LoVo (cell line): ENCODE measurements around the gene PROX2.

ENCODE experiments used
- DNase-seq: peaks from one replicate; pipeline ENCODE4 v3.0.0-alpha.2; 2016; ENCODE audit warnings: low spot score

Gene PROX2

GRCh38 chr14:74875204-74875603, 741 bp downstream of the PROX2 start:
- DNase-seq: no peak

- no peak for DNase-seq
Measured at GRCh38 chr14:74871819-74872218, 4.1 kb downstream of the PROX2 start.

DNA sequence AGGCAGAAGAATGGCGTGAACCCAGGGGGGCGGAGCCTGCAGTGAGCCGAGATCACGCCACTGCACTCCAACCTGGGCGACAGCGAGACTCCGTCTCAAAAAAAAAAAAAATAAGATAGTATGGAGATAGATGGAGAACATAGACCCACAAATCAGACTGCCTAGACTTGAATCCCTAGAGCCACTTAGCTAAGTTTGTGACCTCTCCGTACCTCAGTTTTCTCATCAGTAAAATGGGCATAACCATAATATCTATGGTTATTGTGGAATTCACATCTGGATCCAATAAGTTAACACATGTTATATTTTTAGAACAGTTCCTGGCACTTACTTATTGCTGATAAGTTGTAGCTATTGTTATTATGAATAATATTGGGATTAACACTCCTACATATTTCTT, 7.2 kb downstream of the PROX2 start:
- DNase-seq: no peak

- no peak for DNase-seq
Measured at GRCh38 chr14:74867673-74868072, 8.3 kb downstream of the PROX2 start.

- no peak for DNase-seq
Measured at GRCh38 chr14:74866708-74867389, 9.1 kb downstream of the PROX2 start.

GRCh38 chr14:74865156-74865555, 10.8 kb downstream of the PROX2 start:
- DNase-seq: no peak

GRCh38 chr14:74864198-74864597, 11.7 kb downstream of the PROX2 start:
- DNase-seq: no peak

DNA sequence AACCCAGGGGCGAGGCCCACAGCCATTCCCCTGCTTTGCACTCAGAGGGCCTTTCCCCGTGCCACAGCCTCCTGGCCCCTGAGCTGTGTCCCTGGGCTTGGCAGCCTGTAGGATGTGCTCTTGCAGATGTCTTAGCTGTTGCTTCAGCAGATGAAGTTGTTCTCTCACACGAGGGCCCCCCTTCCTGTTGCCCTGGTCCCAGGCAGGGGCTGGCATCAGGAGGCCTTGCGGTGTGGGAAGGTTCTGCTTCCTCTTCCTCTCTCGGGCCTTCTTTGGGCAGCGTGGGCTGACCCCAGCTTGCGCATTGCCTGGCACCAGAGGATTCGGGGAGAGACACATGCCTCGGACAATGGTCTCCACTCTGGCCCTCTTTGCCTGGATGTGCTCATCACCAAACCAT, 12.7 kb downstream of the PROX2 start:
- no peak for DNase-seq

- no peak for DNase-seq
Measured at GRCh38 chr14:74861734-74862090, 14.2 kb downstream of the PROX2 start.

DNA sequence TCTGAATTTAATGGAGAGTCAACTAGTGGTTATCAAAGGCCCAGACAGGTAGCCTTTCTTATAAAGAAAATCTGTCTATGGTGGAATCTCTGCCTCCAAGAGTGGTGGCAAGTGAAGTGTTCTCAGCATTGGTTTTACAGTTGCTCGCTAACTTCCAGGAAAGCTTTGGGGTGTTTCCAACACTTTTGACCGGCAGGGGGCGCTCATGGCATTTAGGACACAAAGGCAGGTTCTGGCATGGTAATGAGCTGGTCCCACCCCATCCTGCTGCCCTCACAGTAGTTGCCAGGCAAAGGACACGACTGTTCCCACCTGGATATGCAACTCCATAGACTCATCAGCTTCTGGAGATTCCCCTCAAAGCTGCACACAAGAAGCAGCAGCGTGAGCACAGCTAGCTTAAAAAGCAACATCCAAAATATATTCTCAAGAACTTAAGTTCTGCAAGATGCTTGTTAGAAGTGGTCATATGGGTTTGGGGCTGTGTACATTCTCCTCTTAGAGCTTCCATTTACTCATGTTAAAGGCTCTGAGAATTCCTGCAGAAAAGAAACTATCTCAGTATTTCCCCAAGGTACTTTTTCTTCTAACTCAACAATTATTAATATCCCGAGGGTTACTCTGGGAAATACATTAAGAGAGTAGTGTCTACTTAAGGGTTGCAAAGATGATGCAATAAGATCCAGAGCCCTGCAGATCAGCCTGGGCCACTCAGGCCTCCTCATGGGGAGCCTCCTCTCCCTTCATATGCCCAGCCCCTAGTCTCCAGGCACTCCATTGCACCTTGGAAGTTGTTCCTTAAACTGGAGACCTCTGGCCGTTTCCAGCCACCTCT, 14.8 kb downstream of the PROX2 start:
- peak; percentile 80 for DNase-seq

GRCh38 chr14:74859757-74860552, 16.0 kb downstream of the PROX2 start:
- no peak for DNase-seq

DNA sequence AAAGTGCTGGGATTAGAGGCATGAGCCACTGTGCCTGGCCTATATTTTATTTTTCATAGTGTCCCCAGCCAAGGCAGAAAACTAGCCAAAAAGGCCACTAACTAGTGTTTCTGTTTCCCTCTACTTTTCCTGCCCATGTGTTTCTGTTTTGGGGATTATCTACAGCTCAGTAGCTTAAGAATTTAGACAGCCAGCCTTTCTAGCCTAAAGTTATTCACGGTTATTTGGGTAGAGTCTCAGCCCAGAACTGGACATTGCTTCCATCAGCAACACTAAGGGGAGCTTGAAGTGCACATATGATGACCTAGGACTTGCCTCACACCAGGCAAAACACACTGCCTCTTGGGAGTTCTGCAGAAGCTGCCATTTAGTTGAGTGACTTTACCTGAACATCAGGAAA, 17.9 kb downstream of the PROX2 start:
- DNase-seq: no peak

- no peak for DNase-seq
Measured at GRCh38 chr14:74856366-74856765, 19.6 kb downstream of the PROX2 start.

DNA sequence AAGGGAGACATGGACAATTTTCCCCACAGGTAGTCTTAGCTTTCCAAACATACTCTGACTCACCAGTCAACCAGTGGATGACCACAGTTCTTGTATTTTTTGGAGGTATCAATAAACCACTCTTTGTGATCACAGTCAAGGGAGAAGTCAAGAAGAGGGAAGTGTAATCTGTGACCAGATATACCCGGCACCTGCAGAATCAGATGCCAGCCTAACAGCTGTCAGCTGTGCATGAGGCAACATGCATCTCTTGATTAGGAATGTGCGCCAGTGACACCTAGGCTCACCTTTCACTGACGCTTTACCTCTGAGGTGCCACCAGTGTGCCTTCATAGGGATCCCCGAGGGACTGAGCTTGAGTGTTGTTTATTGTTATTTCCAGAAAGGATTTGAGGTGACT, 20.0 kb downstream of the PROX2 start:
- DNase-seq: no peak

- DNase-seq: no peak
Measured at GRCh38 chr14:74855021-74855420, 20.9 kb downstream of the PROX2 start.

DNA sequence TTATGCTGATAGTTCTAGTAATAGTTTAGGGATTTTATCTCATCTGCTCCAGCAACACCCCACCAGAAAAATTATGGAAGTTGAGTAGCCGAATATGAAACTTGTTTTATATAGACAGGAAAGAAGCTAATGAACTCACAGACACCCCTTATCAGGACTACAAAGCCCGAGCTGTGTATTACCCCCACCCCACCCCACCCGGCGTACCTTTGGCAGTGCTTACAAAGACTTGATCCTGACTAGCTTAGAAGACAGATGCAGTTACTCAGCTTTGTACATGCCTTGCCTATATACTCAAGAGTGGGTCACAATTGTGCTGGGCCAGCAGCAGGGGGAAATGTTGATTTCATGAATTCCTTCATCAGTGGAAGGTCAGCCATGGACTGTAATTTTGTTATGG, 22.4 kb downstream of the PROX2 start:
- DNase-seq: no peak

DNA sequence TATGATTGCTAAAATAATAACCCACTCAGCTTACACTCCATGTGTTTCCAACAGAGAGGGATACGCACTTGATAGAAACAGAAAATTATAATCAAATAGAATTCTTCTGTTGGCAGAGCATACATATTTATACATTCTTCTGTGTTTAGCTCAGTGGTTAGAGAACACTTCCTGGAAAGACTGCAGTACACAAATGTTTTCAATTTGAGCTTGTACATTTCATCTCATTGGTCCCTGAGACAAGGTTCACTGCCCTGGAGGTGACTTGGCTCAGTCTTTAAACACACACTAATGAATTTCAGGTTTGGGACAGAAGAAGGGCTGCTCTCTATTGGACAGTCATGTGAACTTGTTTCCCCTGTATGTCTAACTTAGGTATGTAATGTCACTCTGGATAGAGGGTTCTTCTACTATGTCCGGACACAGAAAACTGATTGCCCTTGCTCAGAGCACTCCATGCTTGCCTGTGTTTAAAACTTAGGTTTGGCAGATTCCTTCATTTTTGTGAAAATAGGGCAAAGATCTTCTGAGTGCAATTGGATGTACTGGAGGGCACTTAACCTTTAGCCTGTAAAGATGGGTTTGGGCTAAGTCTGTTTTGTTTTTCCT, 22.9 kb downstream of the PROX2 start:
- no peak for DNase-seq

GRCh38 chr14:74848768-74849167, 27.2 kb downstream of the PROX2 start:
- no peak for DNase-seq

GRCh38 chr14:74846968-74847665, 28.8 kb downstream of the PROX2 start:
- DNase-seq: no peak

DNA sequence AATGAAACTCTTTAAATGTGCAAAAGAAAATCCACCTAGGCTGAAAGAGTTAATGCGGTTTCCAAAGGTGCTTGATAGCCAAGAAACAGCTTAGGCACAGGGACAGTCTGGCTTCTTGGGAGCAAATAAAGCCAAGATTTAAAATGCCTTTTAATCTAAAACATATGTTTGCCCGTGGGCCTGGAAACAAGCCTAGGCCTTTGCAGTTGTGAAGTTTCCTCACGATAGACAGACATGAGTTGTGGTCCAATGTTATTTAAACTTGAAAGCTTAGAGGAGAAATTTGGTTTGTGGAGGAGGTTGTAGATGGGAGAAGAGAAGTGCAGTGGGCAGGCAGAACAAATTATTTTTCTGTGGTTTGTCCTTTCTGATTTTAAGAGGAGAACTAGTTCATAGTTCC, 29.8 kb downstream of the PROX2 start:
- no peak for DNase-seq

DNA sequence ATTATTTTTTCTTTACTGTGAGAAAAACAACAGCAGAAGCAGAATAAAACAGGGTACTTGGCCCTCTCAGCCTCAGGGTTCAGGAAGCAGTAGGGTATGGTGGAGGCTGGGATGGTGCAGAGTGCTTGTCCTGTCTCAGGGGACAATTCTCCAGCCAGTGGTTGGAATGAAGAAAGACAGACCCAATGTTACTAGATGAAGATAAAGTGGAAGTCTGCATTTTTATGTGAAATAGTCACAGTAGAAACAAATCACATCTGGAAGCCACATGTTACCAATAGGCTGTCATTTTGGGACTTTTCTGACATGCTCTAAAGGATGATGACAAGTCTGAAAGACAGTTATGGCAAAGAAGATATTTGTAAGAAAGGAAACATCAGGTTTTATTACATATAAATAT, 32.3 kb downstream of the PROX2 start:
- no peak for DNase-seq
